Measurements from ENCODE around the gene KRT79. TPM values are rescaled to one million over a fixed set of nuclear protein-coding genes. Genes with fewer than 3 reads are reported as not detected.

The KRT79 gene
- total and polyA plus RNA-seq, 2 donors (not counting 1 experiment from before 2014, with no cell fraction given) = not detected

DNA sequence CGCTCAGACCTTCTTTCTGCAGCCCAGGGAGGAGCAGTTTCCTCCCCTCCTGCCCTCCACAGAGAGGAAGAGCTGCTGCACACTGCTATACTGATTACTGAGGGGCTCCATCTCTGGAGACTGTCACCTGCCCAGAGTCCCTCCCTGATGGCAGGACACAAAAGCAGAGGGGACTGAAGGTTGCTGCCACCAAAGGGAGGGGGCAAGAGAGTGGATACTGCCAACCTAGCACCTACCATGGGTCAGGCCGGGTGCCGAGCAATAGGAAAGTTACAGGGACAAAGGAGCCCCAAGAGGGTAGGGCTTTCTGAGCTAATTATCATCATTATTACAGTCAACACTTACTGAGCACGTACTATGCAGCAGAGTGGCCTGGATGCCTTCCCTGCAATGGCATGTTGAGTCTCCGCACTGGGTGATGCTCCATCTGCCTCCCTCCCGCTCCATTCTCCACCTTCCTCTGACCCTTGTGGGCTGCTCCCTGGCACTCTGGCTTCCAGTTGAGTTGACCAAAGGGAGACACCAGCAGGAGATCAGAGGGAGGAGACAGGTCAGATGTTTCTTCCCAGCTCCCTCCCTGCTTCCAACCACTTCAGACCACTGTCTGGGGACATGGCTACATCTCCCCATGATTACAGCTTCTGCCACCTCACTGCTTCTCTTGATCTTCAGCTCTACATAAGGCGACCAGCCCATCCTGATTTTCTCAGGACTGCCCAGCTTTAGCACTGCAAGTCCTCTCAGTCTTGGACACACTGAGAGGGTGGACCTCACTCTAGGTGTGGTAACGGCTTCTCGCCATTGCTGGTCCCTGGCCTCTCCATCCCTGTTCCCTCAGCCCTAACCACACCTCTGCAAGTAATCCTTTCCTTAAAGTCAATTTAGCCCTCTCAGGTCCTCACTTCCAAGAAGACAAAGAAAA lies 2.6 kb upstream of the KRT79 start:
- Histone ChIP-seq H3K79me2 (ENCODE audit: control insufficient read depth, insufficient read depth, low read length) (no peaks in the 10 kb centered on the region), H3K27ac (ENCODE audit: insufficient read depth, low read length) (no peak overlapping the region), H4K20me1 (ENCODE audit: control insufficient read depth, extremely low read depth, insufficient read depth, low read length) (no peaks in the 10 kb centered on the region), H3K27me3 (ENCODE audit: control insufficient read depth, insufficient read depth, low read length) (no peaks in the 10 kb centered on the region), H3K9ac (ENCODE audit: insufficient read depth, low read length) (no peak overlapping the region), H3K4me2 (ENCODE audit: extremely low read depth, insufficient read depth, low read length) (no peak overlapping the region), H3K4me1 (ENCODE audit: control insufficient read depth, extremely low read depth, insufficient read depth, low read length) (no peaks in the 10 kb centered on the region), H3K9me3 (ENCODE audit: control insufficient read depth, insufficient read depth, low read depth, low read length) (no peaks in the 10 kb centered on the region), H3K4me3 (replicated peaks in 1 of 4; ENCODE audit: control extremely low read depth in 1 of 4, insufficient read depth in 1 of 4, low read depth in 3 of 4, low read length in 4 of 4) (no peak overlapping the region), H2AFZ (ENCODE audit: low read length) (no peak overlapping the region), H3K36me3 (ENCODE audit: control insufficient read depth, insufficient read depth, low read length) (no peaks in the 10 kb centered on the region)
- TF ChIP-seq, protein P1, sequence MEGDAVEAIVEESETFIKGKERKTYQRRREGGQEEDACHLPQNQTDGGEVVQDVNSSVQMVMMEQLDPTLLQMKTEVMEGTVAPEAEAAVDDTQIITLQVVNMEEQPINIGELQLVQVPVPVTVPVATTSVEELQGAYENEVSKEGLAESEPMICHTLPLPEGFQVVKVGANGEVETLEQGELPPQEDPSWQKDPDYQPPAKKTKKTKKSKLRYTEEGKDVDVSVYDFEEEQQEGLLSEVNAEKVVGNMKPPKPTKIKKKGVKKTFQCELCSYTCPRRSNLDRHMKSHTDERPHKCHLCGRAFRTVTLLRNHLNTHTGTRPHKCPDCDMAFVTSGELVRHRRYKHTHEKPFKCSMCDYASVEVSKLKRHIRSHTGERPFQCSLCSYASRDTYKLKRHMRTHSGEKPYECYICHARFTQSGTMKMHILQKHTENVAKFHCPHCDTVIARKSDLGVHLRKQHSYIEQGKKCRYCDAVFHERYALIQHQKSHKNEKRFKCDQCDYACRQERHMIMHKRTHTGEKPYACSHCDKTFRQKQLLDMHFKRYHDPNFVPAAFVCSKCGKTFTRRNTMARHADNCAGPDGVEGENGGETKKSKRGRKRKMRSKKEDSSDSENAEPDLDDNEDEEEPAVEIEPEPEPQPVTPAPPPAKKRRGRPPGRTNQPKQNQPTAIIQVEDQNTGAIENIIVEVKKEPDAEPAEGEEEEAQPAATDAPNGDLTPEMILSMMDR (conservative IDR thresholded peaks at IDR 0.05 in 1 of 2, IDR thresholded peaks at IDR 0.05 in 1 of 2; ENCODE audit: low read depth in 1 of 2, low read length in 2 of 2) = no peak
- no peak for TF ChIP-seq EZH2 (IDR thresholded peaks at IDR 0.05; ENCODE audit: low read length, missing control alignments)
- no peak for DNase-seq (ENCODE audit: low read depth in 2 of 2)

DNA sequence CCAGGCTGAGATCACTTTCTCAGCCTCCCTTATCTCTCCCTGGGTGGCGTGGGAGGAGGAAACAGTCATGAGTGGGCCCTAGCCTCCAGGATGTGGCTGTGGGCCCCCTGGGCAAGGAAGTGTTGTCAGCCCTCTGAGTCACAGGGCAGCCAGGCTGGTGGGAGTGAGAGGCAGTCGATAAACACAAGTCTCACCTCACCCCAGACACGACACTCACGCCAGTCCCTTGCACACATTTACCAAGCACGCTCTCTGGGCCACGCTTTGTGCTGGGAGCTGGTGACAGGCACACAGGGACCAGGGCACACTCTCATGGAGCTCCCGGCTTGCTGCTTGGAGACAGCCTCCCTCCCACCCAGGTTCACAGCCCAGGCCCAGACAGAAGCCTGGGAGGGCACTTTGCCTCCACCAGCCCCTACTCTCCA lies 1.9 kb upstream of the KRT79 start:
- no peaks in the 10 kb centered on the region for H4K20me1 ChIP-seq (ENCODE audit: control insufficient read depth, extremely low read depth, insufficient read depth, low read length)
- no peak overlapping the region for H3K4me3 ChIP-seq (replicated peaks in 1 of 4; ENCODE audit: control extremely low read depth in 1 of 4, insufficient read depth in 1 of 4, low read depth in 3 of 4, low read length in 4 of 4)
- H3K79me2 ChIP-seq (ENCODE audit: control insufficient read depth, insufficient read depth, low read length) = no peaks in the 10 kb centered on the region
- H3K27ac ChIP-seq (ENCODE audit: insufficient read depth, low read length) = no peak overlapping the region
- no peak for TF ChIP-seq EZH2 (IDR thresholded peaks at IDR 0.05; ENCODE audit: low read length, missing control alignments)
- TF ChIP-seq, protein P1 (conservative IDR thresholded peaks at IDR 0.05 in 1 of 2, IDR thresholded peaks at IDR 0.05 in 1 of 2; ENCODE audit: low read depth in 1 of 2, low read length in 2 of 2) = no peak
- H3K27me3 ChIP-seq (ENCODE audit: control insufficient read depth, insufficient read depth, low read length) = no peaks in the 10 kb centered on the region
- H3K36me3 ChIP-seq (ENCODE audit: control insufficient read depth, insufficient read depth, low read length) = no peaks in the 10 kb centered on the region
- no peaks in the 10 kb centered on the region for H3K4me1 ChIP-seq (ENCODE audit: control insufficient read depth, extremely low read depth, insufficient read depth, low read length)
- peak in 1 of 2 donors; percentile 85 for DNase-seq (ENCODE audit: low read depth in 2 of 2)
- H3K9me3 ChIP-seq (ENCODE audit: control insufficient read depth, insufficient read depth, low read depth, low read length) = no peaks in the 10 kb centered on the region
- no peak overlapping the region for H3K9ac ChIP-seq (ENCODE audit: insufficient read depth, low read length)
- no peak overlapping the region for H3K4me2 ChIP-seq (ENCODE audit: extremely low read depth, insufficient read depth, low read length)
- H2AFZ ChIP-seq (ENCODE audit: low read length) = no peak overlapping the region

DNA sequence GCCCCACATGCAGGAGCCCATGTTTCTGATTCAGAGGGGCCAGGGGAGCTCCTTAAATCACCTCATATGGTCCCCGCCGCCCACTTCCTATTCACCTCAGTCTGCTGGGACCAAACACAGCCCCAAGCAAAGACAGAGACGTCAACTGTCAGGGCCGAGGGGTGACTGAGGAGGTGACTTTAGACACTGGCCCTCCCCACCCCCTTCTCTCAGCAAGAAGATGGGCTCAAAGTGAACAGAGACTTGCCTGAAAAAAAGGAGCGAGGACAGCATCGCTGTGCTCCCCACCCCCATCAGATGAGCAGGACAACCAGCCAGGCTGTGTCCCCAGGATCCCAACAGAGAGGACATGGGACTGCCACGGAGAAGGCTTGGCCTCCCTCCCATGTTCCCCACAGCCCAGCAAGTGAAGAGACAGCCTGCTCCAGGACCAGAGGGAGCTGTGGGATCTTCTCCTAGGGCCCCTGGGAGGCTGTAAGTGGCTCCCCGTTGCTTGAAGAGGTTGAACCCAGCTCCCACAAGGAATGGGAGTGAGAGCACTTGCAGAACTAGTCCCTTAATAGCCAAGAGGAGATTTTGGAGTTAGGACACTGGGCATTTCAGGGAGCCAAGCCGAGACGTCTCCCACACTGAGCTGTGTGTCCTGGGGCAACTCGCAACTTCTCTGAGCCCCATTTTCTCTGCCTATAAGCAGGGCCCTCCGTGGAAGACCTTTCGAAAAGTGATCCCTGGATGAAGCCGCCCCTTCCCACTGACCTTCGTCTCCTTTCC lies 1.3 kb upstream of the KRT79 start:
- H3K27ac ChIP-seq (ENCODE audit: insufficient read depth, low read length) = no peak overlapping the region
- H4K20me1 ChIP-seq (ENCODE audit: control insufficient read depth, extremely low read depth, insufficient read depth, low read length) = no peaks in the 10 kb centered on the region
- H2AFZ ChIP-seq (ENCODE audit: low read length) = no peak overlapping the region
- no peaks in the 10 kb centered on the region for H3K36me3 ChIP-seq (ENCODE audit: control insufficient read depth, insufficient read depth, low read length)
- no peaks in the 10 kb centered on the region for H3K79me2 ChIP-seq (ENCODE audit: control insufficient read depth, insufficient read depth, low read length)
- no peak overlapping the region for H3K4me2 ChIP-seq (ENCODE audit: extremely low read depth, insufficient read depth, low read length)
- H3K9me3 ChIP-seq (ENCODE audit: control insufficient read depth, insufficient read depth, low read depth, low read length) = no peaks in the 10 kb centered on the region
- TF ChIP-seq EZH2 (IDR thresholded peaks at IDR 0.05; ENCODE audit: low read length, missing control alignments) = no peak
- TF ChIP-seq, protein P1 (conservative IDR thresholded peaks at IDR 0.05 in 1 of 2, IDR thresholded peaks at IDR 0.05 in 1 of 2; ENCODE audit: low read depth in 1 of 2, low read length in 2 of 2) = no peak
- no peak overlapping the region for H3K4me3 ChIP-seq (replicated peaks in 1 of 4; ENCODE audit: control extremely low read depth in 1 of 4, insufficient read depth in 1 of 4, low read depth in 3 of 4, low read length in 4 of 4)
- no peaks in the 10 kb centered on the region for H3K27me3 ChIP-seq (ENCODE audit: control insufficient read depth, insufficient read depth, low read length)
- H3K4me1 ChIP-seq (ENCODE audit: control insufficient read depth, extremely low read depth, insufficient read depth, low read length) = no peaks in the 10 kb centered on the region
- no peak for DNase-seq (ENCODE audit: low read depth in 2 of 2)
- no peak overlapping the region for H3K9ac ChIP-seq (ENCODE audit: insufficient read depth, low read length)

Data from fibroblast of lung (primary cell).